Measurements from ENCODE around the gene ODC1. TPM values are rescaled to one million over a fixed set of nuclear protein-coding genes. Genes with fewer than 3 reads are reported as not detected.

The ODC1 gene
- total and polyA plus RNA-seq, 12 donors, result 6.4 to 204 (median 23.1) TPM

DNA sequence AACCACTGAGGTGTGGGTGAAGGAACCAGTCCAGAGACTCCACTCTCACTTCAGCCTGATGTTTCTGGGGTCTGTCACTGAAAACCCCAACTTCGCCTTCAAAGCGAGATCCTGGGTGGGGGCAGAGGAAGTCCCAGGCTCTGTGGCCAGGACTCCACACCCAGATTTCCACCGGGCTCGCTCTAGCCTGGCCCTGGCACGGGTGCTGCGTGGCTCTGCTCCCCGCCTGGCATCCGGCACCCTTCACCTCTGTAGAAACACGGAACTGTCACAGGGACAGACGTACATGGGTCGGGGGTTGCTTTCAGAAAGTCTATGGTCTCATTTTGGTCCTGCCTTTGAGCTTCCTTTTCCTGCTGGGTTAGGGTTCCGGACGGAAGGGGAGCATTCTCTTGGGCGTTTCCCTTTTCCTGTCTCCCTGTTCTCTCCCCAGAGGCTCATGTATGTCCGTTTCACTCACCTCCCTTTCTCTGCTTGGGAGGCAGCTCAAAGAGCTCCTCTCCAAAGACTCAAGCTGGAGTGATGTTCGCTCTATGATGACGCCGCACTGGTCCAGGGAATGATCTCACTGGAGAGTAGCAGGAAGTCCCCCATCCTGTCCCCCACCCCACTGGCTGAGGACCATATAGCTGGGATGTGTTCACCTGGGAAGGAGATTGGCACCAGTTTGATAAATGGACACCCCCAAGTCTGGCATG, 41.5 kb downstream of the ODC1 start:
- Histone ChIP-seq H3K36me3 (replicated peaks in 1 of 2) (no peaks in the 10 kb centered on the region), H3K27ac (peak overlapping the region in 3 of 5 donors; percentile 64 to 86 (median 76)), H3K9me3 (replicated peaks in 1 of 3) (no peaks in the 10 kb centered on the region), H3K27me3 (no peaks in the 10 kb centered on the region), H3K4me3 (no peak overlapping the region), H3K4me1 (replicated peaks in 1 of 2) (peaks cover 37 to 57% of the 10 kb centered on the region in 2 donors)
- intact Hi-C loops (cut with DNase I), result no loop called here
- WGBS, 4 donors, result 72 to 85% (median 82%) methylated on average over 10 to 18 of the region's 18 CpGs
- TF ChIP-seq, protein P1, sequence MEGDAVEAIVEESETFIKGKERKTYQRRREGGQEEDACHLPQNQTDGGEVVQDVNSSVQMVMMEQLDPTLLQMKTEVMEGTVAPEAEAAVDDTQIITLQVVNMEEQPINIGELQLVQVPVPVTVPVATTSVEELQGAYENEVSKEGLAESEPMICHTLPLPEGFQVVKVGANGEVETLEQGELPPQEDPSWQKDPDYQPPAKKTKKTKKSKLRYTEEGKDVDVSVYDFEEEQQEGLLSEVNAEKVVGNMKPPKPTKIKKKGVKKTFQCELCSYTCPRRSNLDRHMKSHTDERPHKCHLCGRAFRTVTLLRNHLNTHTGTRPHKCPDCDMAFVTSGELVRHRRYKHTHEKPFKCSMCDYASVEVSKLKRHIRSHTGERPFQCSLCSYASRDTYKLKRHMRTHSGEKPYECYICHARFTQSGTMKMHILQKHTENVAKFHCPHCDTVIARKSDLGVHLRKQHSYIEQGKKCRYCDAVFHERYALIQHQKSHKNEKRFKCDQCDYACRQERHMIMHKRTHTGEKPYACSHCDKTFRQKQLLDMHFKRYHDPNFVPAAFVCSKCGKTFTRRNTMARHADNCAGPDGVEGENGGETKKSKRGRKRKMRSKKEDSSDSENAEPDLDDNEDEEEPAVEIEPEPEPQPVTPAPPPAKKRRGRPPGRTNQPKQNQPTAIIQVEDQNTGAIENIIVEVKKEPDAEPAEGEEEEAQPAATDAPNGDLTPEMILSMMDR (IDR thresholded peaks at IDR 0.05), result no peak
- TF ChIP-seq POLR2A (IDR thresholded peaks at IDR 0.05), result no peak
- DNase-seq, result peak in 1 of 7 donors; percentile 33

DNA sequence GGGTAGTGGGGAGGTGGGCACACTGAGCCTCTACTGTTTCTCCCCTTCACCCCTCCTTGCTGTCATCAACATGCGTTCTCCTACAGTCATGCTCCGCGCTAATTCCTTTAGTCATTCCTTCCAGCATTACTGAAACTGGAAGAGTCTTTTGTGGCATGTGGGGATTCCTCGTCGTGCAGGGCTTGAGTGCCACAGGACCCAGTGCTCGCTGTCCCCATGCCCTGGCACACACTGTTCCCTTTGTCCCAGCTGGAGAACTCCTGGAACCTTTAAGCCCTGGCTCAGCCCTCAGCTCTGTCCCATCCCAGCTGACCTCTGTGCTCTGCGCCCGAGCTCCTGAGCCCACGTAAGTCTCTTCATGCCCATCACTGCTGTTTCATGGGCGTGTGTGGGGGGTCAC, 42.1 kb downstream of the ODC1 start:
- Histone ChIP-seq H3K27me3 (no peaks in the 10 kb centered on the region), H3K27ac (peak overlapping the region in 4 of 5 donors; percentile 59 to 85 (median 70)), H3K36me3 (replicated peaks in 1 of 2) (no peaks in the 10 kb centered on the region), H3K4me1 (replicated peaks in 1 of 2) (peaks cover 40 to 62% of the 10 kb centered on the region in 2 donors), H3K4me3 (no peak overlapping the region), H3K9me3 (replicated peaks in 1 of 3) (no peaks in the 10 kb centered on the region)
- intact Hi-C loops (cut with DNase I), result no loop called here
- DNase-seq, result no peak
- TF ChIP-seq POLR2A (IDR thresholded peaks at IDR 0.05), result no peak
- TF ChIP-seq, protein P1 (IDR thresholded peaks at IDR 0.05), result no peak
- 75 to 83% (median 79%) methylated on average over 9 to 10 of the region's 10 CpGs for WGBS, 4 donors

DNA sequence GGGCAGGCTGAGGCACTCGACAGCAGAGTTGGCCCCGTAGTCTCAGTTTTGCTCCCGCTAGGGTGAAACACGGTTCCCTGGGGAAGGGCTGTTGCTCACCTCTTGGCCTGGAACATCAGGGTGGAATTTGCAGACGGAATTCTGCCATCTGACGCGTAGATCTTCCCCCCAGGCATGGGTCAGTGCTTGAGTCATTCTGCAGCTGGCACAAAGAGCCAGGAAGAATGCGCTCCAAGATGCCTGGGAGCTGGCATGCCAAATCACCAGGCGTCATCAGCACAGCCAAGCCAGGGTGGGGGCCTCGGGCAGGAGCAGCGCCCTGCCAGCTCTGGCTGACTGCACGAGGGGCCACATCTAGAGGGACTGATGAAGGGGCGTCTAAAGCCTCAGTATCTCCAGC, 42.7 kb downstream of the ODC1 start:
- peak in 1 of 2 donors; percentile 34 for TF ChIP-seq POLR2A (IDR thresholded peaks at IDR 0.05)
- TF ChIP-seq, protein P1 (IDR thresholded peaks at IDR 0.05), result no peak
- no peaks in the 10 kb centered on the region for H3K9me3 ChIP-seq (replicated peaks in 1 of 3)
- H3K4me1 ChIP-seq (replicated peaks in 1 of 2), result peaks cover 44 to 67% of the 10 kb centered on the region in 2 donors
- whole genome bisulfite sequencing, 4 donors, result 40 to 50% (median 41%) methylated on average over 2 to 13 of the region's 13 CpGs; no CpG with 5 or more reads in 1 of the 4 donors
- no peaks in the 10 kb centered on the region for H3K36me3 ChIP-seq (replicated peaks in 1 of 2)
- intact Hi-C loops (cut with DNase I), result no loop called here
- H3K27me3 ChIP-seq, result no peaks in the 10 kb centered on the region
- DNase-seq, result peak; percentile 88 to 96 (median 95)
- peak overlapping the region in 4 of 5 donors; percentile 59 to 85 (median 75) for H3K27ac ChIP-seq
- no peak overlapping the region for H3K4me3 ChIP-seq

DNA sequence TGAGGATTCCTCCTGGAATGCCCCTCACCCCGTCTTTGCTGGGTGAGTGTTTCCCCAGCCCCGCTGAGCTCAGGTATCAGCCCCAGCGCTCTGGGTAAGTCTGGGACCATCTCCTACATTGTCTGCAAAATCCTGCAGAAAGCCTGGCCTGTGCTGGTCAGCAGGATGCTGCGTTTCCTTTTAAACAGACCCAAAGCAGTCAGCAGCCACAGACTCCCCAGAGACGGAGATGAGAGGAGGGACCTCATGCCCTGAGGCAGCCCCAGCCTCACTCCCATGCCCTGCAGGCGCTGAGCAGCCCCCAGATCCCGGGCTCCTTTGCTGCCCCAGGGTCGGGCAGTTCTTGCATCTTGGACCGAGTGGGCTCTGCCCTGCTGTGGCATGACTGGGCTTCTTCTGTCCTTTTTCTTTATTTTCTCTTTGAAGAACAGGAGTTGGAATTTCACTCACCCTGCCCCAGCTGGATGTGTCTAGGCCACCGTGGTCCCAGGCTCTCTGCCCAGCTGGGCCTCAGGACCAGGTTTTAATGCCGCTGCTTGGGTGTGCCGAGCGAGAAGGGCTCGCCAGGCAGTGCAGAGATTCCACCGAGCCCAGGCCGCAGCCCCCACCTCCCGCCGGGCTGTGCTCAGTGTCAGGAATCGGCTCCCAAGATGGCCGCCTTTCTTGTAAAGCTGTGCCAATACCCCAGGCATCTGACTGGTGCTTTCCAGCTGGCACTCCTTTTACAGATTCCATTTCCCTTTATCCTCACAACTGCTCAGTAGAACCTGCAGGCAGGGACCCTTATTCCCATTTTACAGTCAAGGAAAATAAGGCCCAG, 43.6 kb downstream of the ODC1 start:
- H3K4me1 ChIP-seq (replicated peaks in 1 of 2), result peaks cover 44 to 73% of the 10 kb centered on the region in 2 donors
- 84 to 89% (median 87%) methylated on average over 17 to 20 of the region's 20 CpGs for WGBS, 4 donors
- TF ChIP-seq, protein P1 (IDR thresholded peaks at IDR 0.05), result no peak
- TF ChIP-seq POLR2A (IDR thresholded peaks at IDR 0.05), result no peak
- no peaks in the 10 kb centered on the region for H3K36me3 ChIP-seq (replicated peaks in 1 of 2)
- peak overlapping the region in 4 of 5 donors; percentile 59 to 85 (median 75) for H3K27ac ChIP-seq
- no peaks in the 10 kb centered on the region for H3K9me3 ChIP-seq (replicated peaks in 1 of 3)
- H3K4me3 ChIP-seq, result no peak overlapping the region
- intact Hi-C loops (cut with DNase I), result loop anchor here in 1 of 2 donors (5.0 kb wide), 1 partner anchor 97 kb away; no protein-coding TSS in a partner anchor
- H3K27me3 ChIP-seq, result no peaks in the 10 kb centered on the region
- no peak for DNase-seq
